OCI-LY3 (cell line): Measurements from ENCODE around the gene GUCD1.

Experiments used
- H2AFZ ChIP-seq: fragments of 200-600, 300-600 bp; shearing (Covaris generic); 2 replicates; pipeline ENCODE4 v1.6.0; 2014; ENCODE audit warnings: antibody characterized with exemption, low read depth, low read length
- H3K27ac ChIP-seq: fragments of 200-600, 300-600 bp; sonication (generic); 2 replicates; pipeline ENCODE4 v1.5.1; 2014; ENCODE audit warnings: mild to moderate bottlenecking, low read length, moderate library complexity, mixed read lengths
- H3K27me3 ChIP-seq: fragments of 200-600, 300-600 bp; sonication (generic); 2 replicates; pipeline ENCODE4 v1.6.1; 2014; ENCODE audit warnings: low read depth, low read length, mixed read lengths
- H3K36me3 ChIP-seq: fragments of 200-600, 300-600 bp; sonication (generic); replicated peaks from 2 replicates; pipeline ENCODE3; 2014; ENCODE audit warnings: low read depth, low read length, mixed read lengths
- H3K4me1 ChIP-seq: fragments of 300-600, 200-600 bp; sonication (generic); 2 replicates; pipeline ENCODE4 v1.6.1; 2014; ENCODE audit warnings: low read length, mixed read lengths
- H3K4me2 ChIP-seq: fragments of 200-600, 300-600 bp; sonication (generic); 2 replicates; pipeline ENCODE4 v1.6.1; 2014; ENCODE audit warnings: low read length, mixed read lengths
- H3K4me3 ChIP-seq: fragments of 300-600, 200-600 bp; sonication (generic); 2 replicates; pipeline ENCODE4 v1.5.1; 2014; ENCODE audit warnings: antibody characterized with exemption, mild to moderate bottlenecking, low read length, moderate library complexity
- H3K79me2 ChIP-seq: fragments of 300-600, 200-600 bp; shearing (Covaris generic); 2 replicates; pipeline ENCODE4 v1.6.1; 2014; ENCODE audit warnings: mild to moderate bottlenecking, low read length, mixed read lengths
- H3K9ac ChIP-seq: fragments of 300-600, 200-600 bp; shearing (Covaris generic); 2 replicates; pipeline ENCODE4 v1.6.0; 2014; ENCODE audit warnings: mild to moderate bottlenecking, low read length, moderate library complexity
- H3K9me3 ChIP-seq: fragments of 200-600, 300-600 bp; shearing (Covaris generic); 2 replicates; pipeline ENCODE4 v1.6.1; 2014; ENCODE audit warnings: low read length, mixed read lengths; ENCODE audit not compliant: insufficient read depth
- H4K20me1 ChIP-seq: fragments of 200-600, 300-600 bp; sonication (generic); 2 replicates; pipeline ENCODE4 v1.6.1; 2016; ENCODE audit warnings: low read length, mixed read lengths; ENCODE audit not compliant: insufficient read depth
- CTCF ChIP-seq: fragments of 200-600, 300-600 bp; sonication (generic); IDR thresholded peaks from 2 replicates; pipeline ENCODE4 v1.5.1; 2014; ENCODE audit warnings: antibody characterized with exemption, low read length, low read depth
- EZH2phosphoT487 ChIP-seq: fragments of 200-600 bp; shearing (Covaris generic); IDR thresholded peaks from 2 replicates; pipeline ENCODE4 v1.6.1; 2018; ENCODE audit warnings: antibody characterized with exemption, mixed run types, low read depth

Gene GUCD1

GRCh38 chr22:24502541-24502940 is 52.4 kb downstream of the GUCD1 start:
- H4K20me1 ChIP-seq = no peaks in the 10 kb centered on the region
- 0 out of 2 replicates have a peak, but pooled peaks cover 8% of the 10 kb centered on the region for H3K27me3 ChIP-seq
- H3K9me3 ChIP-seq = no peaks in the 10 kb centered on the region
- no peaks in the 10 kb centered on the region for H3K79me2 ChIP-seq
- H2AFZ ChIP-seq = no peak overlapping the region
- no peak overlapping the region for H3K9ac ChIP-seq
- peak overlapping the region; percentile 31 for H3K4me2 ChIP-seq
- no peak overlapping the region for H3K27ac ChIP-seq
- no peak overlapping the region for H3K4me3 ChIP-seq
- H3K36me3 ChIP-seq = no peaks in the 10 kb centered on the region
- peaks cover 26% of the 10 kb centered on the region for H3K4me1 ChIP-seq
- TF ChIP-seq EZH2phosphoT487 (no peak), CTCF (no peak)

GRCh38 chr22:24502034-24502433 is 52.9 kb downstream of the GUCD1 start:
- H3K4me3 ChIP-seq = no peak overlapping the region
- no peaks in the 10 kb centered on the region for H3K79me2 ChIP-seq
- no peaks in the 10 kb centered on the region for H4K20me1 ChIP-seq
- H3K27me3 ChIP-seq = 0 out of 2 replicates have a peak, but pooled peaks cover 8% of the 10 kb centered on the region
- H3K36me3 ChIP-seq = no peaks in the 10 kb centered on the region
- no peak overlapping the region for H3K27ac ChIP-seq
- H3K4me1 ChIP-seq = peaks cover 21% of the 10 kb centered on the region
- no peak overlapping the region for H3K4me2 ChIP-seq
- no peak overlapping the region for H2AFZ ChIP-seq
- TF ChIP-seq EZH2phosphoT487 (no peak), CTCF (no peak)
- no peak overlapping the region for H3K9ac ChIP-seq
- H3K9me3 ChIP-seq = no peaks in the 10 kb centered on the region

GRCh38 chr22:24501301-24502005 is 53.5 kb downstream of the GUCD1 start:
- Histone ChIP-seq H3K27ac (no peak overlapping the region), H3K27me3 (0 out of 2 replicates have a peak, but pooled peaks cover 8% of the 10 kb centered on the region), H3K36me3 (no peaks in the 10 kb centered on the region), H3K9ac (no peak overlapping the region), H3K4me2 (no peak overlapping the region), H4K20me1 (no peaks in the 10 kb centered on the region), H3K9me3 (no peaks in the 10 kb centered on the region), H2AFZ (no peak overlapping the region), H3K4me1 (peaks cover 16% of the 10 kb centered on the region), H3K79me2 (no peaks in the 10 kb centered on the region), H3K4me3 (no peak overlapping the region)
- TF ChIP-seq EZH2phosphoT487 (no peak), CTCF (no peak)

- Histone ChIP-seq H3K36me3 (no peaks in the 10 kb centered on the region), H3K27ac (no peak overlapping the region), H2AFZ (no peak overlapping the region), H3K9ac (no peak overlapping the region), H4K20me1 (no peaks in the 10 kb centered on the region), H3K27me3 (0 out of 2 replicates have a peak, but pooled peaks cover 8% of the 10 kb centered on the region), H3K4me3 (no peak overlapping the region), H3K4me2 (no peak overlapping the region), H3K9me3 (no peaks in the 10 kb centered on the region), H3K4me1 (peaks cover 16% of the 10 kb centered on the region), H3K79me2 (no peaks in the 10 kb centered on the region)
- no peak for TF ChIP-seq CTCF
- TF ChIP-seq EZH2phosphoT487 = no peak
These were observed 54.6 kb downstream of the GUCD1 start for GRCh38 chr22:24500277-24500820.
